Coronary artery (tissue), 2 donors: ENCODE measurements around the gene RPP14.

Experiments used
- DNase-seq: peaks from one replicate; pipeline ENCODE4 v3.0.0-alpha.2; 2017; ENCODE audit warnings: low spot score
- H3K27ac ChIP-seq, 2 donors: fragments of 200-600 bp; sonication (generic); one replicate each; pipeline ENCODE4 v1.5.1; 2016 to 2019
- H3K4me3 ChIP-seq: fragments of 200-600 bp; sonication (generic); 2 replicates; pipeline ENCODE4 v1.5.1; 2016; ENCODE audit warnings: mild to moderate bottlenecking, moderate library complexity
- TF ChIP-seq, protein P1 (sequence below): fragments of 200-600 bp; sonication (generic); IDR thresholded peaks from one replicate; pipeline ENCODE4 v1.5.1; 2019; ENCODE audit warnings: antibody characterized with exemption

RPP14 gene

DNA sequence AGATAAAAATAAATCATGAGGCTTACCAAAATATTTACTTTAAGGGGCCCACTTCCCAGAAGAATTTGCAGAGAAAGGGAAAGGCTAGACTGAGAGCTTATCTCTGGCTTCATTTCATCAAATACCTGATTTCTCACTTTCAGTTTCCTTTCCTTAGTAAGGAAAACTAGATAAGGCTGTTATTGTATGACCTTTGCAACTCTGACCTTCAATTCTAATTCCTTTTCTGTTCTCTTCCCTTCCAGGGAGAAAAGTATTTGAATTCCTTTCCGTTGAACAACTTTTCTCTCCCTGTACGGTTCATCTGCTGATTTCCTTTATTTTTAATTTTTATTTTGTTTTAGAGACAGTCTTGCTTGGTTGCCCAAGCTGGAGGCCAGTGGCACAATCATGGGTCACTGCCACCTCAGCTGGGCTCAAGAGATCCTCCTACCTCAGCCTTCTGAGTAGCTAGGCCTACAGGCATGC is 19.5 kb downstream of the RPP14 start:
- H3K27ac ChIP-seq = peak overlapping the region; percentile 26 to 44
- no peak for DNase-seq
- no peak overlapping the region for H3K4me3 ChIP-seq
- TF ChIP-seq, protein P1, sequence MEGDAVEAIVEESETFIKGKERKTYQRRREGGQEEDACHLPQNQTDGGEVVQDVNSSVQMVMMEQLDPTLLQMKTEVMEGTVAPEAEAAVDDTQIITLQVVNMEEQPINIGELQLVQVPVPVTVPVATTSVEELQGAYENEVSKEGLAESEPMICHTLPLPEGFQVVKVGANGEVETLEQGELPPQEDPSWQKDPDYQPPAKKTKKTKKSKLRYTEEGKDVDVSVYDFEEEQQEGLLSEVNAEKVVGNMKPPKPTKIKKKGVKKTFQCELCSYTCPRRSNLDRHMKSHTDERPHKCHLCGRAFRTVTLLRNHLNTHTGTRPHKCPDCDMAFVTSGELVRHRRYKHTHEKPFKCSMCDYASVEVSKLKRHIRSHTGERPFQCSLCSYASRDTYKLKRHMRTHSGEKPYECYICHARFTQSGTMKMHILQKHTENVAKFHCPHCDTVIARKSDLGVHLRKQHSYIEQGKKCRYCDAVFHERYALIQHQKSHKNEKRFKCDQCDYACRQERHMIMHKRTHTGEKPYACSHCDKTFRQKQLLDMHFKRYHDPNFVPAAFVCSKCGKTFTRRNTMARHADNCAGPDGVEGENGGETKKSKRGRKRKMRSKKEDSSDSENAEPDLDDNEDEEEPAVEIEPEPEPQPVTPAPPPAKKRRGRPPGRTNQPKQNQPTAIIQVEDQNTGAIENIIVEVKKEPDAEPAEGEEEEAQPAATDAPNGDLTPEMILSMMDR = no peak

DNA sequence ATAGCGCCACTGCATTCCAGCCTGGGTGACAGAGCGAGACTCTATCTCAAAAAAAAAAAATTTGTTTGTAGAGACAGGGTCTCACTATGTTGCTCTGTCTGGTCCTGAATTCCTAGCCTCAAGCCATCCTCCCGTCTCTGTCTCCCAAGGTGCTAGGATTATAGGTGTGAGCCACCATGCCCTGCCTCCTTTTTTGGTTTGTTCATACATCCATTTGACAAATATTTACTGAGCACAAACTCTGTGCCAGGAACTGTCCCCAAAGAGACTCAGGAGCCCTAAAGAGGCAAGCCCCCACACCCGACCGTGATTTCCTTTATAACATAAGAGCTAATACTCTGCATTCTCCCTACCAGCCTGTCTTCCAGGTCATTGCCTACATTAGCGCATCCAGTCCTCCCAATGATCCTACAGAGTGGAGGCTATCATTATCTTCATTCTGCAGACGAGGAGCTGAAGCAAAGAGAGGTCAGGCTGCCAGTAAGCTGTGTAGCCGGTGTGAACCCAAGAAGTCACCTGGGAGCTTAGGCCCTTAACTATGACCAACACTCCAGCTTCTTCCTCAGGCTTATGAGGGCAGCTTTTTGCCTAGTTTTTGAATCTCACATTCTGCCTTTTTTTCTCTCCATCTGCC is 20.3 kb downstream of the RPP14 start:
- no peak overlapping the region for H3K27ac ChIP-seq
- H3K4me3 ChIP-seq = no peak overlapping the region
- TF ChIP-seq, protein P1 = no peak
- no peak for DNase-seq

DNA sequence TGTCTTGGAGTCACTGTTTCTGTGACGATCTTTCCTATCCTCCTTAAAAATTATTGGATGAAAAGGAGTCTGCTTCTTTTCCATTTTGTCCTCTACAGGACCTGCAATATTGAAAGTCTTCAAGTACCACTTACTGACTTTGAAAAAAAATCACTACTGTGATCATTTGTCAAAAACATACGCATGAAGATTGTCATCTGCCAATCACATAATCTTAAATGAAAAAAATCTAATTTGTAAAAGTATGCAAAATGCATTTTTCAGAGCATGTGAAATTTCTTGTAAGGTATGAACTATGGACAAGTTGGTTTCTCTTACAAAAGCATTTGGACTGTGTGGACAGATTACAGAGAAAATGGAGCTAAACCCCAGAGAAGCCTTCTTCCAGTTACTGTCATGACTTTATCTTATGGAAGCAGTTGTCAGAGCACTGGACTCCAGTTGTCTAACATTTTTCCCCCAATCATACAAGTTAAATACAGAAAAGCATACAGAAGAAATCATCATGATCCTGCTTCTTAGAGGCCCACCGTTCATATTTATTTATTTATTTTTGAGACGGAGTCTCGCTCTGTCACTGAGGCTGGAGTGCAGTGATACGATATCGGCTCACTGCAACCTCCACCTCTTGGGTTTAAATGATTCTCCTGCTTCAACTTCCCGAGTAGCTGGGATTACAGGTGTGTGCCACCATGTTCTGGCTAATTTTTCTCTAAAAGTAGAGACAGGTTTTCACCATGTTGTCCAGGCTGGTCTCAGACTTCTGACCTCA is 23.3 kb downstream of the RPP14 start:
- H3K4me3 ChIP-seq = no peak overlapping the region
- TF ChIP-seq, protein P1 = no peak
- DNase-seq = no peak
- no peak overlapping the region for H3K27ac ChIP-seq

DNA sequence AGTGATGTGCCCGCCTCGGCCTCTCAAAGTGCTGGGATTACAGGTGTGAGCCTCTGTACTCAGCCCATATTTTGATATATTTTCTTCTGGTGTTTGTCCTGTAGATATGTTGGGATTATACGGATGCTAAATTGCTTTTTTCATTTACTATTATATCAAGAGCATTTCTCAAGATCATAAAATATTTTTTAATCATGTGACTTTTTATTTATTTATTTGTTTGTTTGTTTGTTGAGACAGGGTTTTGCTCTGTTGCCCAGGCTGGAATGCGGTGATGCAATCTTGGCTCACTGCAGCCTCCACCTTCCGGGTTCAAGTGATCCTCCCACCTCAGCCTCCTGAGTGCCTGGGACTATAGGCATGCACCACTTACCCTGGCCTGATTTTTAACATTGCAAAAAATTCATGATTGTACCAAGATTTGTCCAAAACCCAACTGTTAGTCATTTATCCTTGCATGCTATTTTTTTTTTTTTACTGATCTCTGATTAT is 23.9 kb downstream of the RPP14 start:
- TF ChIP-seq, protein P1 = no peak
- no peak overlapping the region for H3K4me3 ChIP-seq
- H3K27ac ChIP-seq = no peak overlapping the region
- DNase-seq = no peak

DNA sequence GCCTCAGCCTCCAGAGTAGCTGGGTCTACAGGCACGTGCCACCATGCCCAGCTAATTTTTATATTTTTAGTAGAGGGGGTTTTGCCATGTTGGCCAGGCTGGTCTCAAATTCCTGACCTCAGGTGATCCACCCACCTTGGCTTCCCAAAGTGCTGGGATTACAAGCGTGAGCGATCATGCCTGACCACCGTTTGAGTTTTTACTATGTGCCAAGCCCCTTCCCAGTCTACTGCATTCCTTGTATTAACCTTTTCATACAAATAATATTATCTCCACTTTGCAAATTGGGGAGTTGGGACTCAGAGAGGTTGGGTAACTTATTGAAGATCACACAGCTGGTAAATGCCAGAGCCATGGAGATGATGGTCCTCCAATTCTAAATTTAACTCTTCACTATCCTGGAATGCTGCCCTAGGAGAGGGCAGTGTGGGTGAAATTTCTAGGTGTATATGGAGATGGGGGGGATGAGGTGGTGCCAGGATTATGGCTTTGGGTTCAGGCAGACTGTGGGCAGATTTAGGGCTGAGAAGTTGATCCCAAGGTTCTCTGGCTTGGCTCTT is 25.6 kb downstream of the RPP14 start:
- DNase-seq = no peak
- TF ChIP-seq, protein P1 = no peak
- H3K27ac ChIP-seq = no peak overlapping the region
- H3K4me3 ChIP-seq = no peak overlapping the region

DNA sequence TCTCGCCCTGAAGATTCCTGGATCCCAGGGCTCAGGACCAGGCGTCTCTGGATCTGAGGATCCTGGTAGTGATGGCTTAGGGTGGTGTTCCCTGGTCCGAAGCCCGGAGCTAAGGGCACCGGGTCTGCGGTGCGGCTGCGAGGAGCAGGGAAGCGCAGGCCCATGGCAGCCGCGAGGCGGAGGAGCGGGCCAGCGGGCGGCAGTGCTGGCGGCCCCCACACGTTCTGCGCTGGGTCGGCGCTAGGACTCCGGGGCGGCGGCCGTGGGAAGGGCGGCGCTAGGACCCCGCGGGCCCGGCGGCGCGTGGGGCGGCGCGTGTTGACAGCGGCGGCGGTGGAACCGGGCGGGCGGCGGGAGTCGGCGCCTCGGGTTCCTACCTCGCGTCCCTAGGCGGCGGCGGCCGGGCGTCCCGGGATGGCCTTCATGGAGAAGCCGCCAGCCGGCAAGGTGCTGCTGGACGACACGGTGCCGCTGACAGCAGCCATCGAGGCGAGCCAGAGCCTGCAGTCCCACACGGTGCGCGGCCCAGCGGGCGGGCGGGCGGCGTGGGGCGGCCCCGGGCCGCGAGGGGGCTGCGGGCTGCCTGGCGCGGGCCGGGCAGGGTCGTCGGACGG is 26.6 kb downstream of the RPP14 start, which contains the start of gene PXK:
TSS of gene PXK (plus strand) at position 318 of the 614 bp plus-strand sequence. CDS start at position 415, 97 bp downstream.
- Histone ChIP-seq H3K4me3 (peak within 1 kb of the TSS; percentile 82), H3K27ac (peak within 1 kb of the TSS; percentile 58 to 78)
- TF ChIP-seq, protein P1 = no peak
- peak; percentile 83 for DNase-seq
